ENCODE results near the gene HAUS5.

DNA sequence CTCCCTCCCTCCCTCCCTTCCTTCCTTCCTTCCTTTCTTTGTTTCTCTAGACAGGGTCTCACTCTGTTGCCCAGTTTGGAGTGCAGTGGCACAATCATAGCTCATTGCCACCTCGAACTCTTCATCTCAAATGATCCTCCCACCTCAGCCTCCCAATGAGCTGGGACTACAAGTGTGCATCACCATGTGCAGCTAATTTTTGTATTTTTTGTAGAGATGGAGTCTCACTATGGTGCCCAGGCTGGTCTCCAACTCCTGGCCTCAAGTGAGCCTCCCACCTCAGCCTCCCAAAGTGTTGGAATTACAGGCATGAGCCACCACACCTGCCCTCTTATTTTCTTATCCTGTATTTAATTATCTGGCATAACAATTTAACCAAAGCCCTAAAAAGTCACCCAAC, 58.2 kb downstream of the HAUS5 start:
- TF ChIP-seq, protein P1, sequence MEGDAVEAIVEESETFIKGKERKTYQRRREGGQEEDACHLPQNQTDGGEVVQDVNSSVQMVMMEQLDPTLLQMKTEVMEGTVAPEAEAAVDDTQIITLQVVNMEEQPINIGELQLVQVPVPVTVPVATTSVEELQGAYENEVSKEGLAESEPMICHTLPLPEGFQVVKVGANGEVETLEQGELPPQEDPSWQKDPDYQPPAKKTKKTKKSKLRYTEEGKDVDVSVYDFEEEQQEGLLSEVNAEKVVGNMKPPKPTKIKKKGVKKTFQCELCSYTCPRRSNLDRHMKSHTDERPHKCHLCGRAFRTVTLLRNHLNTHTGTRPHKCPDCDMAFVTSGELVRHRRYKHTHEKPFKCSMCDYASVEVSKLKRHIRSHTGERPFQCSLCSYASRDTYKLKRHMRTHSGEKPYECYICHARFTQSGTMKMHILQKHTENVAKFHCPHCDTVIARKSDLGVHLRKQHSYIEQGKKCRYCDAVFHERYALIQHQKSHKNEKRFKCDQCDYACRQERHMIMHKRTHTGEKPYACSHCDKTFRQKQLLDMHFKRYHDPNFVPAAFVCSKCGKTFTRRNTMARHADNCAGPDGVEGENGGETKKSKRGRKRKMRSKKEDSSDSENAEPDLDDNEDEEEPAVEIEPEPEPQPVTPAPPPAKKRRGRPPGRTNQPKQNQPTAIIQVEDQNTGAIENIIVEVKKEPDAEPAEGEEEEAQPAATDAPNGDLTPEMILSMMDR (IDR thresholded peaks at IDR 0.05) = no peak
- TF ChIP-seq EZH2 (IDR thresholded peaks at IDR 0.05; ENCODE audit: borderline replicate concordance, insufficient read depth, low read depth, low read length, poor library complexity, severe bottlenecking) = no peak

All from B cell (primary cell).